Measurements from ENCODE around the gene TMED8. TPM values are rescaled to one million over a fixed set of nuclear protein-coding genes. Genes with fewer than 3 reads are reported as not detected.

Gene TMED8
- total and polyA plus RNA-seq, 12 donors: 4.8 to 23.6 (median 19.9) TPM

DNA sequence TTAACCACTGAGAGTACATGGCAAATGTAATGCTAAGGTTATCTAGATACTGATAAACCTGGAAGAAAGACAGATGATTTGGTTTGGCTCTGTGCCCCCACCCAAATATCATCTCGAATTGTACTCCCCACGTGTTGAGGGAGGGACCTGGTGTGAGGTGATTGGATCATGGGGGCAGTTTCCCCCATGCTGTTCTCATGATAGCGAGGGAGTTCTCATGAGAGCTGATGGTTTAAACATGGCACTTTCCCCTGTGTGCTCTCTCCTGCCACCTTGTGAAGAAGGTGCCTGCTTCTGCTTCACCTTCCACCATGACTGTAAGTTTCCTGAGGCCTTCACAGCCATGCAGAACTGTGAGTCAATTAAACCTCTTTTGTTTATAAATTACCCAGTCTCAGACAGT is 32.2 kb upstream of the TMED8 start:
- no peaks in the 10 kb centered on the region for H3K9me3 ChIP-seq (replicated peaks in 1 of 3)
- H3K27ac ChIP-seq: no peak overlapping the region
- H3K4me1 ChIP-seq (replicated peaks in 1 of 2): no peaks in the 10 kb centered on the region
- intact Hi-C loops (cut with DNase I): no loop called here
- no peaks in the 10 kb centered on the region for H3K27me3 ChIP-seq
- TF ChIP-seq, protein P1, sequence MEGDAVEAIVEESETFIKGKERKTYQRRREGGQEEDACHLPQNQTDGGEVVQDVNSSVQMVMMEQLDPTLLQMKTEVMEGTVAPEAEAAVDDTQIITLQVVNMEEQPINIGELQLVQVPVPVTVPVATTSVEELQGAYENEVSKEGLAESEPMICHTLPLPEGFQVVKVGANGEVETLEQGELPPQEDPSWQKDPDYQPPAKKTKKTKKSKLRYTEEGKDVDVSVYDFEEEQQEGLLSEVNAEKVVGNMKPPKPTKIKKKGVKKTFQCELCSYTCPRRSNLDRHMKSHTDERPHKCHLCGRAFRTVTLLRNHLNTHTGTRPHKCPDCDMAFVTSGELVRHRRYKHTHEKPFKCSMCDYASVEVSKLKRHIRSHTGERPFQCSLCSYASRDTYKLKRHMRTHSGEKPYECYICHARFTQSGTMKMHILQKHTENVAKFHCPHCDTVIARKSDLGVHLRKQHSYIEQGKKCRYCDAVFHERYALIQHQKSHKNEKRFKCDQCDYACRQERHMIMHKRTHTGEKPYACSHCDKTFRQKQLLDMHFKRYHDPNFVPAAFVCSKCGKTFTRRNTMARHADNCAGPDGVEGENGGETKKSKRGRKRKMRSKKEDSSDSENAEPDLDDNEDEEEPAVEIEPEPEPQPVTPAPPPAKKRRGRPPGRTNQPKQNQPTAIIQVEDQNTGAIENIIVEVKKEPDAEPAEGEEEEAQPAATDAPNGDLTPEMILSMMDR (IDR thresholded peaks at IDR 0.05): peak in 2 of 6 experiments; percentile 11 to 21
- TF ChIP-seq POLR2A (IDR thresholded peaks at IDR 0.05): no peak
- H3K36me3 ChIP-seq (replicated peaks in 1 of 2): no peaks in the 10 kb centered on the region
- H3K4me3 ChIP-seq: no peak overlapping the region
- WGBS, 4 donors: 31 to 58% (median 45%) methylated on average over 3 of the region's 3 CpGs
- no peak for DNase-seq

DNA sequence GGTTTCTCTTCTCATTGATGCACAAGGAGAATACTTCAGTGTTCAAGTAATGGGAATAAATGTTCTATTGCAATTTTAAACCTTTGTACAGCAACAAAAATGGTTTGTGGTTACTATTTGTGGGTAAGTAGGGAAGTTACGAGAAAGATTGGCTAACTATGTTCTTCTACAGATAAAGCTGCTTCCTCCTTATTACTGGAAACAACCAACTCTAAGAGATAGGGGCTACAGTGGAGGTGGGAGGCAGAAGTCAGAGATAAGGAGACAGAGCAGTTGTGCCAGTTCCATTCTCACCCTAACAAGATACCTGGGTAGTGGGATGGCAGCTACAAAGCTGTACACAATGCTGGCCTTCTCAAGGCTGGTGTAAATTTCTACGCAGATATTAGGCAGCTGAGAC is 30.3 kb upstream of the TMED8 start:
- H3K36me3 ChIP-seq (replicated peaks in 1 of 2): no peaks in the 10 kb centered on the region
- no peaks in the 10 kb centered on the region for H3K4me1 ChIP-seq (replicated peaks in 1 of 2)
- no peak overlapping the region for H3K4me3 ChIP-seq
- WGBS, 4 donors: 77 to 92% (median 85%) methylated on average over 2 of the region's 2 CpGs
- TF ChIP-seq, protein P1 (IDR thresholded peaks at IDR 0.05): no peak
- no peak for TF ChIP-seq POLR2A (IDR thresholded peaks at IDR 0.05)
- intact Hi-C loops (cut with DNase I): no loop called here
- no peak overlapping the region for H3K27ac ChIP-seq
- H3K9me3 ChIP-seq (replicated peaks in 1 of 3): no peaks in the 10 kb centered on the region
- no peak for DNase-seq
- no peaks in the 10 kb centered on the region for H3K27me3 ChIP-seq

DNA sequence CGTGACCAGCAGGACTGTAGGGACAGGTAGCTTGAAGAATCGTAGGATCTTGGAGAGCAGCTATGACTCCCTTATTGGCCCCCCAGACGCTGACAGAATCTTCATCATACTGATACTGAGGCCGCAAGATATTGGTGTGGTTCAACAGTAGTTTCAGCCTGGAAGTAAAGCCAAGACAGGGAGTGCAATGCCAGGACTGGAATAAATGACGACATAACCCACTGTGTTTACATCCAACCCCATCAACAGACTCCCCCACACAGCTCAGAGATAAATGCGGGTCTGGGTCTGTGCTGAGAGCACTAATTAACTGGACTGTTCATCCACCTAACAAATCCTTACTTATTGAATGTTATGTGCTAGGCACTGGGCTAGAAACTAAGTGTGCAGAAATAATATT is 29.8 kb upstream of the TMED8 start:
- intact Hi-C loops (cut with DNase I): no loop called here
- DNase-seq: no peak
- 62 to 71% (median 66%) methylated on average over 6 of the region's 6 CpGs for WGBS, 4 donors

DNA sequence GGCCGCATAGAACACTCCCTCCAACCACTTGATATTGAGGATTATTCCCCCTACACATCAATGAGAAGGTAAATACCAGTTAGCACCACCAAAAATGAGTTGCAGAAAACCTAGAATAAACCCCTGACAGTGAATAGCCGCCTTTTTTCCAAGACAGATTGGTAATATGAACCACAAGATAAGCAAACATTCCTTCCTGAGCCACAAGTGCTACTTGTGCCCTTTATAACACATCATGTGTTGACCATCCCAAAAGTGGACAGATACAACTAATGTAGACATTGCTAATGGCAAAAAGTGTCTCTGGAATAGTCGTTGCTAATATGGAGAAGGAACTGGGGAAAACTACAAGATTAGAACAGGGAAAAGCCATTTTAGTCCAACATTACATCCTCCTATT is 29.2 kb upstream of the TMED8 start:
- DNase-seq: no peak
- TF ChIP-seq, protein P1 (IDR thresholded peaks at IDR 0.05): no peak
- TF ChIP-seq POLR2A (IDR thresholded peaks at IDR 0.05): no peak
- WGBS, 4 donors: 62 to 71% (median 66%) methylated on average over 3 of the region's 3 CpGs
- no peak overlapping the region for H3K4me3 ChIP-seq
- H3K27ac ChIP-seq: no peak overlapping the region
- no peaks in the 10 kb centered on the region for H3K9me3 ChIP-seq (replicated peaks in 1 of 3)
- no peaks in the 10 kb centered on the region for H3K4me1 ChIP-seq (replicated peaks in 1 of 2)
- H3K36me3 ChIP-seq (replicated peaks in 1 of 2): no peaks in the 10 kb centered on the region
- intact Hi-C loops (cut with DNase I): no loop called here
- H3K27me3 ChIP-seq: no peaks in the 10 kb centered on the region

More for the DNA sequence above, 29.8 kb upstream of the TMED8 start:
- no peaks in the 10 kb centered on the region for H3K36me3 ChIP-seq (replicated peaks in 1 of 2)
- H3K27ac ChIP-seq: no peak overlapping the region
- no peak overlapping the region for H3K4me3 ChIP-seq
- H3K4me1 ChIP-seq (replicated peaks in 1 of 2): no peaks in the 10 kb centered on the region
- TF ChIP-seq POLR2A (IDR thresholded peaks at IDR 0.05): no peak
- TF ChIP-seq, protein P1 (IDR thresholded peaks at IDR 0.05): no peak
- no peaks in the 10 kb centered on the region for H3K9me3 ChIP-seq (replicated peaks in 1 of 3)
- no peaks in the 10 kb centered on the region for H3K27me3 ChIP-seq

Measured in adrenal gland (tissue), 12 donors.